AG04450 (cell line): ENCODE measurements around the gene SCML2. TPM values are rescaled to one million over a fixed set of nuclear protein-coding genes. Genes with fewer than 3 reads are reported as not detected.

Experiments used
- CTCF ChIA-PET: fragments of 300-600, 350-600 bp; formaldehyde crosslinking; extraction: SDS; loops from one replicate; lab custom pipeline; 2022; ENCODE audit warnings: antibody characterized with exemption, inconsistent platforms; lab: Charles Lee
- POLR2A ChIA-PET: fragments of 350-600 bp; formaldehyde crosslinking; extraction: SDS; loops from one replicate; lab custom pipeline; 2021; ENCODE audit warnings: antibody characterized with exemption, inconsistent platforms; lab: Yijun Ruan, JAX
- DNase-seq: peaks from one replicate; pipeline ENCODE4 v3.0.0-alpha.2; 2011; ENCODE audit warnings: low read depth, low spot score
- H3K27ac ChIP-seq: one replicate; pipeline ENCODE4 v1.5.1; 2012; ENCODE audit warnings: low read depth, low read length, control low read depth
- H3K27me3 ChIP-seq: one replicate; pipeline ENCODE4 v1.6.0; 2012; ENCODE audit warnings: low read length; ENCODE audit not compliant: control insufficient read depth, insufficient read depth
- H3K4me3 ChIP-seq: 2 replicates; pipeline ENCODE4 v1.5.1; 2011; ENCODE audit warnings: mild to moderate bottlenecking, low read depth, low read length, control low read depth
- H3K9me3 ChIP-seq: 2 replicates; pipeline ENCODE4 v1.5.1; 2012; ENCODE audit warnings: low read length; ENCODE audit not compliant: control insufficient read depth, insufficient read depth
- CTCF ChIP-seq: IDR thresholded peaks from 2 replicates; pipeline ENCODE4 v1.5.1; 2011; ENCODE audit warnings: low read depth, low read length, control low read depth, inconsistent platforms
- polyA minus RNA-seq: library from RNA; depleted of rRNA, polyadenylated mRNA; stranded (reverse); fragments of >200 nt; gene quantifications from 2 replicates; pipeline ENCODE4 v1.2.3, GENCODE V29; 2011; rRNA and poly(A)+ RNA removed
- polyA plus RNA-seq: library from polyadenylated mRNA; depleted of rRNA; stranded (reverse); fragments of >200 nt; gene quantifications from 2 replicates; pipeline ENCODE4 v1.2.3, GENCODE V29; 2011; rRNA removed

Gene SCML2
- polyA plus RNA-seq: 1.1 and 1.7 TPM in 2 replicates
- 1.1 and 1.3 TPM in 2 replicates for polyA minus RNA-seq

GRCh38 chrX:18354369-18355223 is at the start of gene SCML2:
SCML2 (minus strand) TSS chrX:18354688; CDS start chrX:18334071, 20,617 bp downstream.
- DNase-seq: no peak
- ChIA-PET CTCF (interaction anchor here (1.0 to 1.7 kb wide), 3 partner anchors 24 to 979 kb away, joined by 3 to 5 read pairs (median 5); no protein-coding TSS in a partner anchor), POLR2A (interaction anchor here (0.6 kb wide), 1 partner anchor 682 kb away, joined by 3 read pairs; no protein-coding TSS in a partner anchor)
- Histone ChIP-seq H3K27me3 (peaks cover 3% of the 10 kb centered on the region), H3K4me3 (peak within 1 kb of the TSS; percentile 67), H3K9me3 (no peaks in the 10 kb centered on the region), H3K27ac (no peak within 1 kb of the TSS)
- no peak for TF ChIP-seq CTCF

GRCh38 chrX:18401848-18402213 is 47.3 kb upstream of the SCML2 start:
- Histone ChIP-seq H3K27me3 (no peaks in the 10 kb centered on the region), H3K4me3 (no peak overlapping the region), H3K27ac (no peak overlapping the region), H3K9me3 (no peaks in the 10 kb centered on the region)
- POLR2A ChIA-PET: no interaction called here
- no peak for TF ChIP-seq CTCF
- CTCF ChIA-PET: no interaction called here
- DNase-seq: no peak

GRCh38 chrX:18394477-18394876 is 40.0 kb upstream of the SCML2 start:
- H3K9me3 ChIP-seq: no peaks in the 10 kb centered on the region
- DNase-seq: no peak
- H3K4me3 ChIP-seq: no peak overlapping the region
- no peak for TF ChIP-seq CTCF
- CTCF ChIA-PET: interaction anchor here (0.8 to 1.1 kb wide), 2 partner anchors 15 to 501 kb away, joined by 3 to 4 read pairs; no protein-coding TSS in a partner anchor
- H3K27me3 ChIP-seq: no peaks in the 10 kb centered on the region
- POLR2A ChIA-PET: no interaction called here
- no peak overlapping the region for H3K27ac ChIP-seq

- Histone ChIP-seq H3K27me3 (no peaks in the 10 kb centered on the region), H3K9me3 (no peaks in the 10 kb centered on the region), H3K4me3 (no peak overlapping the region), H3K27ac (no peak overlapping the region)
- ChIA-PET CTCF (no interaction called here), POLR2A (no interaction called here)
- no peak for DNase-seq
- peak; percentile 47 for TF ChIP-seq CTCF
Measured at GRCh38 chrX:18390941-18391538, 36.6 kb upstream of the SCML2 start.

- CTCF ChIA-PET: interaction anchor here (2.3 kb wide), 1 partner anchor 944 kb away, joined by 19 read pairs; no protein-coding TSS in a partner anchor
- POLR2A ChIA-PET: interaction anchor here (0.6 kb wide), 1 partner anchor 301 kb away, joined by 9 read pairs; no protein-coding TSS in a partner anchor
- Histone ChIP-seq H3K4me3 (no peak overlapping the region), H3K27me3 (no peaks in the 10 kb centered on the region), H3K9me3 (no peaks in the 10 kb centered on the region), H3K27ac (no peak overlapping the region)
- no peak for DNase-seq
- TF ChIP-seq CTCF: no peak
Measured at GRCh38 chrX:18389966-18390365, 35.5 kb upstream of the SCML2 start.
